Panc1 (cell line): ENCODE measurements around the gene MIF4GD. TPM values are rescaled to one million over a fixed set of nuclear protein-coding genes. Genes with fewer than 3 reads are reported as not detected.

ENCODE experiments used
- ATAC-seq: fragments of 200-7000 bp; cut with Tn5 transposase; 2 replicates; pipeline ENCODE4 v1.9.1; 2020; ENCODE audit warnings: mild to moderate bottlenecking, moderate library complexity
- BruUV-seq: library from RNA; stranded (reverse); fragments of 400-500 nt; replicated peaks from 2 replicates; lab custom pipeline; 2021; lab: Mats Ljungman, UMichigan
- CTCF ChIA-PET: fragments of 300-600 bp; sonication (Branson Sonifier 250); formaldehyde crosslinking; loops from one replicate; lab custom pipeline; 2022; ENCODE audit warnings: antibody characterized with exemption; lab: Charles Lee
- POLR2A ChIA-PET: fragments of 300-600 bp; sonication (Branson Sonifier 250); formaldehyde crosslinking; loops from one replicate; lab custom pipeline; 2022; ENCODE audit warnings: antibody characterized with exemption; lab: Charles Lee
- DNase-seq: peaks from one replicate; pipeline ENCODE4 v3.0.0-alpha.2; 2010; ENCODE audit warnings: low read depth, low spot score
- H3K27ac ChIP-seq: 2 replicates; pipeline ENCODE4 v1.5.1; 2011; ENCODE audit warnings: mild to moderate bottlenecking, low read length, inconsistent platforms
- H3K27me3 ChIP-seq: fragments of 200-500 bp; sonication (Bioruptor generic); 2 replicates; pipeline ENCODE4 v1.6.0; 2014; ENCODE audit warnings: low read length, inconsistent platforms; ENCODE audit not compliant: control insufficient read depth, insufficient read depth
- H3K36me3 ChIP-seq: fragments of 200-500 bp; sonication (Bioruptor generic); 2 replicates; pipeline ENCODE4 v1.5.1; 2014; ENCODE audit warnings: inconsistent platforms, mild to moderate bottlenecking, low read length, moderate library complexity; ENCODE audit not compliant: control insufficient read depth, insufficient read depth
- H3K4me1 ChIP-seq: 2 replicates; pipeline ENCODE4 v1.5.1; 2011; ENCODE audit warnings: inconsistent platforms, mild to moderate bottlenecking, low read length, moderate library complexity; ENCODE audit not compliant: control insufficient read depth, insufficient read depth
- H3K4me3 ChIP-seq, 2 experiments: 2 replicates each; pipeline ENCODE4 v1.5.1; 2011 to 2012; ENCODE audit warnings: low read depth in 2 of 2, low read length in 2 of 2, mild to moderate bottlenecking in 2 of 2, inconsistent platforms in 1 of 2, moderate library complexity in 1 of 2
- H3K9me3 ChIP-seq: fragments of 200-500 bp; sonication (Bioruptor generic); 2 replicates; pipeline ENCODE4 v1.5.1; 2014; ENCODE audit warnings: low read depth, mild to moderate bottlenecking, inconsistent platforms, low read length, moderate library complexity; ENCODE audit not compliant: control insufficient read depth, insufficient read depth
- CTCF ChIP-seq: fragments of 450-650 bp; IDR thresholded peaks from 2 replicates; pipeline ENCODE4 v1.5.1; 2017; ENCODE audit warnings: mild to moderate bottlenecking
- POLR2AphosphoS5 ChIP-seq: IDR thresholded peaks from 2 replicates; pipeline ENCODE4 v1.6.1; 2012; ENCODE audit warnings: mild to moderate bottlenecking, low read depth, low read length, moderate library complexity
- REST ChIP-seq, 2 experiments: IDR thresholded peaks; 2 replicates each; pipeline ENCODE4 v1.6.1; 2011 to 2012; ENCODE audit warnings: low read depth in 2 of 2, control low read depth in 1 of 2, low read length in 1 of 2, mild to moderate bottlenecking in 1 of 2, moderate library complexity in 1 of 2; ENCODE audit not compliant: insufficient read depth in 1 of 2
- SIN3A ChIP-seq: IDR thresholded peaks from 2 replicates; pipeline ENCODE4 v1.6.1; 2012; ENCODE audit warnings: low read depth, mild to moderate bottlenecking, low read length, moderate library complexity, borderline replicate concordance; ENCODE audit not compliant: insufficient read depth
- TCF7L2 ChIP-seq: IDR thresholded peaks from 2 replicates; pipeline ENCODE4 v1.6.1; 2011; ENCODE audit warnings: mild to moderate bottlenecking, low read depth, low read length, inconsistent platforms
- in situ Hi-C: cut with HindIII; loops from 2 replicates; pipeline ENCODE4 v1.10.0; 2016; ENCODE audit warnings: low sequenced_read_pairs, low pct_unique_long_range_greater_than_20kb
- intact Hi-C: fragments of 100-400 bp; cut with micrococcal nuclease; formaldehyde crosslinking; loops from one replicate; pipeline ENCODE4 v1.10.0; 2022; ENCODE audit not compliant: unreplicated experiment
- total RNA-seq: library from RNA; stranded (reverse); gene quantifications from one replicate; pipeline ENCODE4 v1.2.1, GENCODE V29; 2021; ENCODE audit not compliant: unreplicated experiment

Gene MIF4GD
- total RNA-seq, 1 experiment from 2014 or later: 34.4 TPM

- Histone ChIP-seq H3K27ac (no peak overlapping the region), H3K27me3 (no peaks in the 10 kb centered on the region), H3K4me3 (no peak overlapping the region), H3K9me3 (no peaks in the 10 kb centered on the region), H3K36me3 (no peaks in the 10 kb centered on the region), H3K4me1 (no peaks in the 10 kb centered on the region)
- no TSS peak for BruUV-seq
- no peak for ATAC-seq
- intact Hi-C loops (no loop called here), in situ Hi-C loops (no loop called here)
- ChIA-PET CTCF (interaction anchor here (0.6 kb wide), 1 partner anchor 371 kb away, joined by 4 read pairs; no protein-coding TSS in a partner anchor), POLR2A (no interaction called here)
- TF ChIP-seq CTCF (no peak), REST (IDR thresholded peaks at IDR 0.05; ENCODE audit: insufficient read depth in 1 of 2, low read depth in 2 of 2, low read length in 1 of 2) (no peak), SIN3A (no peak), POLR2AphosphoS5 (no peak), TCF7L2 (no peak)
- DNase-seq: no peak
Observed at GRCh38 chr17:75317671-75318070, 46.6 kb upstream of the MIF4GD start.

- ChIA-PET CTCF (interaction anchor here (0.6 kb wide), 3 partner anchors 20 to 78 kb away, joined by 4 to 5 read pairs (median 4); no protein-coding TSS in a partner anchor), POLR2A (interaction anchor here (0.7 kb wide), 2 partner anchors 53 to 85 kb away, joined by 4 to 5 read pairs; no protein-coding TSS in a partner anchor)
- Histone ChIP-seq H3K27ac (no peak overlapping the region), H3K4me3 (no peak overlapping the region), H3K9me3 (no peaks in the 10 kb centered on the region), H3K4me1 (no peaks in the 10 kb centered on the region), H3K36me3 (no peaks in the 10 kb centered on the region), H3K27me3 (no peaks in the 10 kb centered on the region)
- in situ Hi-C loops (no loop called here), intact Hi-C loops (no loop called here)
- no TSS peak for BruUV-seq
- TF ChIP-seq REST (IDR thresholded peaks at IDR 0.05; ENCODE audit: insufficient read depth in 1 of 2, low read depth in 2 of 2, low read length in 1 of 2) (no peak), CTCF (no peak), POLR2AphosphoS5 (no peak), TCF7L2 (no peak), SIN3A (no peak)
- DNase-seq: no peak
- no peak for ATAC-seq
Observed at GRCh38 chr17:75316253-75316652, 45.2 kb upstream of the MIF4GD start.
